ENCODE results near the gene TTC39A.

DNA sequence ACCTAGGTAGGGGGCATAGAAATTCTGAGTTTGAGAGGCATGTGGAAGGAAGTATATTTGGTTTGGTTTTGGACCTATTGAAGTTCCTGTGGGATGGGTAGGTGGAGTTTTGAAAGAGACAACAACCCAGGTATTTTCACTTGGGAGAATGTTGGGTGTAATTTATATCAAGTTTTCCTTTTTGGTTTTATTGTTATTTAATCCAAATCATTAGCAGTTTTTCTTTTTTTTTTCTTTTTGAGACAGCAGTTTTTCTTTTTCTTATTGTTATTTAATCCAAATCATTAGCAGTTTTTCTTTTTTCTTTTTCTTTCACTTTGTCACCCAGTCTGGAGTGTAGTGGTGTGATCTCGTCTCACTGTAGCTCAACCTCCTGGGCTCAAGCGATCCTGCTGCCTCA is 64.2 kb downstream of the TTC39A start:
- TF ChIP-seq, protein P1, sequence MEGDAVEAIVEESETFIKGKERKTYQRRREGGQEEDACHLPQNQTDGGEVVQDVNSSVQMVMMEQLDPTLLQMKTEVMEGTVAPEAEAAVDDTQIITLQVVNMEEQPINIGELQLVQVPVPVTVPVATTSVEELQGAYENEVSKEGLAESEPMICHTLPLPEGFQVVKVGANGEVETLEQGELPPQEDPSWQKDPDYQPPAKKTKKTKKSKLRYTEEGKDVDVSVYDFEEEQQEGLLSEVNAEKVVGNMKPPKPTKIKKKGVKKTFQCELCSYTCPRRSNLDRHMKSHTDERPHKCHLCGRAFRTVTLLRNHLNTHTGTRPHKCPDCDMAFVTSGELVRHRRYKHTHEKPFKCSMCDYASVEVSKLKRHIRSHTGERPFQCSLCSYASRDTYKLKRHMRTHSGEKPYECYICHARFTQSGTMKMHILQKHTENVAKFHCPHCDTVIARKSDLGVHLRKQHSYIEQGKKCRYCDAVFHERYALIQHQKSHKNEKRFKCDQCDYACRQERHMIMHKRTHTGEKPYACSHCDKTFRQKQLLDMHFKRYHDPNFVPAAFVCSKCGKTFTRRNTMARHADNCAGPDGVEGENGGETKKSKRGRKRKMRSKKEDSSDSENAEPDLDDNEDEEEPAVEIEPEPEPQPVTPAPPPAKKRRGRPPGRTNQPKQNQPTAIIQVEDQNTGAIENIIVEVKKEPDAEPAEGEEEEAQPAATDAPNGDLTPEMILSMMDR (IDR thresholded peaks at IDR 0.05; ENCODE audit: low read depth, low read length), result no peak
- TF ChIP-seq POLR2A (IDR thresholded peaks at IDR 0.05; ENCODE audit: extremely low read depth, insufficient read length) (no peak), MYC (IDR thresholded peaks at IDR 0.05; ENCODE audit: low read depth, low read length) (no peak)
- TF ChIP-seq, protein P2, sequence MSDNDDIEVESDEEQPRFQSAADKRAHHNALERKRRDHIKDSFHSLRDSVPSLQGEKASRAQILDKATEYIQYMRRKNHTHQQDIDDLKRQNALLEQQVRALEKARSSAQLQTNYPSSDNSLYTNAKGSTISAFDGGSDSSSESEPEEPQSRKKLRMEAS (IDR thresholded peaks at IDR 0.05; ENCODE audit: low read depth, low read length), result no peak

Measured in NB4 (cell line).